Subcutaneous adipose tissue (tissue), 4 donors: Measurements from ENCODE around the gene GTPBP3. TPM values are rescaled to one million over a fixed set of nuclear protein-coding genes. Genes with fewer than 3 reads are reported as not detected.

Experiments used
- CTCF ChIP-seq: fragments of 450-650 bp; IDR thresholded peaks from one replicate; pipeline ENCODE4 v1.5.1; 2016; ENCODE audit warnings: low read depth, mild to moderate bottlenecking, control low read depth, antibody characterized with exemption, moderate library complexity
- total RNA-seq, 4 donors: library from RNA; depleted of rRNA; stranded (reverse); fragments of >200 nt; gene quantifications; one replicate each; pipeline ENCODE4 v1.1.0, GENCODE V29; 2016

The GTPBP3 gene
- total RNA-seq, 4 donors from 2014 or later: 8.6 to 32.2 (median 14.6) TPM

- no peak for TF ChIP-seq CTCF
Measured at GRCh38 chr19:17305216-17305516, 32.2 kb upstream of the GTPBP3 start.

GRCh38 chr19:17305517-17306284 is 31.7 kb upstream of the GTPBP3 start, which contains the start of gene MRPL34:
MRPL34 (plus strand) TSS chr19:17305872; CDS start chr19:17305893, 21 bp downstream.
- TF ChIP-seq CTCF: no peak

- no peak for TF ChIP-seq CTCF
Measured at GRCh38 chr19:17306285-17306714, 31.1 kb upstream of the GTPBP3 start.

- no peak for TF ChIP-seq CTCF
Measured at GRCh38 chr19:17307876-17308377, 29.4 kb upstream of the GTPBP3 start.

GRCh38 chr19:17309198-17309964 is 28.0 kb upstream of the GTPBP3 start, which contains the start of gene DDA1:
DDA1 (plus strand) TSS chr19:17309563; CDS start chr19:17309655, 92 bp downstream.
- TF ChIP-seq CTCF: no peak

GRCh38 chr19:17309965-17310461 is 27.3 kb upstream of the GTPBP3 start:
- TF ChIP-seq CTCF: no peak
